HG03378 (cell line): Measurements from ENCODE around the gene ADAMTS7.
"Not testable (repeated sequence)": the region's sequence is repeated elsewhere in the genome, so short reads cannot be mapped to it uniquely, and the experiment has no call there.

Experiments
- ATAC-seq: cut with Tn5 transposase; IDR thresholded peaks from one replicate; pipeline ENCODE4 v1.9.1; 2021; ENCODE audit warnings: mild to moderate bottlenecking, moderate library complexity; ENCODE audit not compliant: unreplicated experiment

The ADAMTS7 gene

GRCh38 chr15:78830514-78831228 lies 19.4 kb upstream of the ADAMTS7 start:
- no peak for ATAC-seq

DNA sequence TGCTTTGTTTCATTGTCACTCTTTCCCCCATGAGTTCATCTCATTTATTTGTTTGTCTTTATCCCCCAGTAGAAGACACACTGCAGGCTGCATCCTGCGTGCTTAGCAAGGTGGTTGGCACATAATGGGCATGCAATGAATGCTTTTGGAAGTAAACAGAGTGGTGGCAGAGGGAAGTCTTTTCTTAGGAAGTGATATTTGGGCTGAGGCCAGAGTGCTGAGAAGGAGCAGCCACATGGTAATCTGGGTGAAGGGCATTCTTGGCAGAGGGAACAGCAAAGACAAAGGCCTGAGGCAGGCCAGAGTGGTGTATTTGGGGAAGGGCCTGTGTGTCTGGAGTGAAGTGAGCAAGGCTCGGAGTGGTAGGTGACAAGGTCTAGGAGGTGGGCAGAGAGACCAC lies 17.7 kb upstream of the ADAMTS7 start:
- ATAC-seq = no peak

- ATAC-seq = no peak
These were observed 11.2 kb upstream of the ADAMTS7 start for GRCh38 chr15:78822514-78822913.

DNA sequence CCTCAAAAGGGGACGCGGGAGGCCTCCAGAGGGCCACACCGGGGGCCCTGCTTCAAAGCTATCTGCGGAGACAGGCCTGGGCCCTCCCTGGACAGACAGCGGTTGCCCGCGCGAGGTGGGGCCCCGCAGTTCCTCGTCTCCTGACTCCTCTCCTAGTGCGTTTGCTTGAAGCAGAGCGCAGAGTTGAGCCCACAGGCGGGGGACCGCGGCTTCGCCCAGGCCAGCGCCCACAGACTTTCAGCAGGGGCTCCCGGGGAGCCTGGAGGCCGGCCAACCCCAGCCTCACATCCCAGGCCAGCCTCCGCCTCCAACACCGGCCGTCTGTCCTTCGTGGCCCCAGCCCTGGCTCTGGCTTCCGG lies 540 bp upstream of the ADAMTS7 start:
- ATAC-seq = no peak

- ATAC-seq = no peak
These were observed 721 bp downstream of the ADAMTS7 start for GRCh38 chr15:78810362-78811123.

DNA sequence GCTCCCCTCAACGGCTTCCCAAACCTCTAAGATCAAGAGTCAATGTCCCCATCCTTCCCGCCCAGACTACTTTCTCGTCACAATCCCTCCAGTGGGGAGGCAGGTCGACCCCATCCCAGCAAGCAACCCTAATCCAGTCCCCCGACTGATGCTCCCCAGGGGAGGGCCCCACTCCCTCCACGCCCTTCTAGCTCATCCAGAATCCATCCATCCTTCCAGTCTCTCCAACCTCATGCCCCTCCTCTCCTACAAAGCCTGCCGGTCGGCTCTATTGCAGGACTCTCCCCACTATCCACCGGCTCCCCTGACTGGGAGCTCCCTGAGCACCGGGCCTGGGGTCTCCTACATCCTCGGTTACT lies 1.3 kb downstream of the ADAMTS7 start:
- ATAC-seq = no peak

GRCh38 chr15:78808550-78808949 lies 2.7 kb downstream of the ADAMTS7 start:
- ATAC-seq = no peak

DNA sequence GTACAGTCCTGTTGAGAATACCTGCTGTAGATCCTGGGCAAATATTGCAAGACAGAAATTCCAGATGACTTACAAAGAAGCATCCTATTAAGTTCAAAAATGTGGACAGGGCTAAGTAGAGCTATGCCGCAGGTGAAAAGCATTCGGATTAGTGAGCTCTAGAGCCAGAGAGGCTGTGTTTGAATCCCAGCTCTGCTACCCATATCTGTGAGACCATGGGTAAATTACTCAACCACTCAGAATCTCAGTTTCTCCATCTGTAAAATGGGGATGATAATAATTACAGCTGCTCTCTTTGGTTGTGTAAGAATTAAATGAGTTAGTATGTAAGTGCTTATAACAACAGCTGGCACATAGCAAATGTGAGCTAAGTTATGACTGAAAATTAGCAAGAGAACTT lies 3.9 kb downstream of the ADAMTS7 start:
- ATAC-seq = no peak

- ATAC-seq = no peak
These were observed 6.9 kb downstream of the ADAMTS7 start for GRCh38 chr15:78804391-78804792.

DNA sequence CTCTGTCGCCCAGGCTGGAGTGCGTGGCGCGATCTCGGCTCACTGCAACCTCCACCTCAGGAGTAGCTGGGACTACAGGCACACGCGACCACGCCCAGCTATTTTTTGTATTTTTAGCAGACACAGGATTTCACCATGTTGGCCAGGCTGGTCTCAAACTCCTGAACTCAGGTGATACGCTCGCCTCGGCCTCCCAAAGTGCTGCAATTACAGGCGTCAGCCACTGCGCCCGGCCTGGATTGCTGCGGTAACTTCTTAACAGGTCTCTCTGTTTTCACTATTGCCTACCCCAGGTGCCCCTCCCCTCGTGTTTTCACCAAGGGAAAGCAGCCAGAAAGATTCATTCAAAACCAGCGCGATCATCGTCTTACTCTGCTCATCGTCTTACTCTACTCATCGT lies 10.5 kb downstream of the ADAMTS7 start:
- no peak for ATAC-seq

- ATAC-seq = no peak
These were observed 11.1 kb downstream of the ADAMTS7 start for GRCh38 chr15:78800189-78800588.

DNA sequence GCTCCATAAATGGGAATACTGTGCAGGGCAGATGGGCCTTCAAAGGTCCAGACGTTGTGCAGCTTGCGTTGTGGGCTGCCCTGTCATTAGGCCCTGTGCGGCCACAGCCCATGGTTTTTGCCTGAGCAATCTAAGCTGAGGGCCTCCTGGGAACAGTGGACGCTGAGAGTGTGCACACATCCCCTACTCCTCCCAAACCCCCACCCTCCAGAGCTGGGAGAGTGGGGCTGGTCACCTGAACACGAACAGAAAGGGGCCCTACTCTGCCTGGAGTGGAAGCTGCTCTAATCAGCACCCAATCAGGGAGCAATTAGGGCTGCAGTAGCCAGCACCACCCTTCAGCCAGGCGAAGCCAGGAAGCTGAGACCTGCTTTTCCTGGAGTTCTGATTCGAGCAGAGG lies 12.2 kb downstream of the ADAMTS7 start:
- not testable (repeated sequence) for ATAC-seq

GRCh38 chr15:78798355-78798754 lies 12.9 kb downstream of the ADAMTS7 start:
- ATAC-seq = not testable (repeated sequence)

DNA sequence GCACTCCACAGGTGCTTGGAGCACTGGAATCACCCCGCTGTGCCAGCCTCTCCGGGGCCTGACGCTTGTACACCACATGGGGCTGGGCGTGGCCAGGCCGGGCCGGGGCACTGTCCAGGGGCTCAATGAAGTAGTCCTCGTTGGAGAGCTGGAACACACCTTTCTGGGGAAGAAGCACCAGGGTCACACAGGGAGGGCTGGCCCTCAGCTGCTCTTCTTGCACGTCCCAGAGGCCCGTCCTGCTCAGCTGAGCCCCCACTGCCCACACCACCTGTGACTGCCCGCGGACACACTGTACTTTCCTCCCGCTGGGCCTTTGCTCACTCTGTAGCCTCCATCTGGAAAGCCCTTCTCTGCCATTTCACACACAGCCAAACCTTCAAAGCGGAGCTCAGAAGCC lies 13.3 kb downstream of the ADAMTS7 start:
- ATAC-seq = no peak

DNA sequence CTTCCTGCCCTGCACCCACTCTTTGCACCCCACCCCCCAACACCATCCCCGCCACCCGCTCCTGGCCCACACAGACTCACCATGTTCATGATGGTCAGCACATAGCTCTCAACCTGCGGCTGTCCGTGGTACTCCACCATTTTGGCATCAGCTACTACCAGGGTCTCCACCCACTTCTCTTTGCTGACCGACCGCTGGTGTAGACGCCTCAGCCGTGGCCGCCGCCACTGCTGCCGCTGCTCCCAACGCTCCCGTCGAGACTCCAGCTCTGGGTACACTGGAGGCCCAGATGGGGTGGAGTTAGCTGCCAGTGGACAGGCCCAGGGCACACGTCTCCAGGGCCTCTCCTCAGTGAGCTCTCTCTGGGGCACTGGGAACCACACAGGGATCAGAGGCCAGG lies 14.8 kb downstream of the ADAMTS7 start:
- no peak for ATAC-seq

GRCh38 chr15:78795043-78795442 lies 16.2 kb downstream of the ADAMTS7 start:
- ATAC-seq = no peak

- ATAC-seq = not testable (repeated sequence)
These were observed 16.8 kb downstream of the ADAMTS7 start for GRCh38 chr15:78794446-78794845.

- no peak for ATAC-seq
These were observed 19.9 kb downstream of the ADAMTS7 start for GRCh38 chr15:78791357-78791756.

DNA sequence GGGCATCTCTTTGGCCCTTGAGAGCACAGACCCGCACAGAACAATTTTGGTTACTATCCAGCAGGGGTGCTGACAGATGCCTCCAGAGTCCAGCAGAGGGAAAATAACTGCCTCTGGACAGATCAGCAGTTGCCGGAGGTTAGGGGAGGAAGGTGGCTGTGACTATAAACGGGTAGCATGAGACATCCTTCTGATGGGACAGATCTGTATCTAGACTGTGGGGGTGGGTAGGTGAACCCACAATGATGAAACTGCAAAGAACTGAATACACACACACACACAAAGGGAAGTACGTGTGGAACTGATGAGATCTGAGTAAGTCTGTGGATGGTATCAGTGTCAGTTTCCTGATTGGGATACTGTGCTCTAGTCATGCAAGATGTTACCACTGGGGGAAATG lies 21.2 kb downstream of the ADAMTS7 start:
- ATAC-seq = no peak

DNA sequence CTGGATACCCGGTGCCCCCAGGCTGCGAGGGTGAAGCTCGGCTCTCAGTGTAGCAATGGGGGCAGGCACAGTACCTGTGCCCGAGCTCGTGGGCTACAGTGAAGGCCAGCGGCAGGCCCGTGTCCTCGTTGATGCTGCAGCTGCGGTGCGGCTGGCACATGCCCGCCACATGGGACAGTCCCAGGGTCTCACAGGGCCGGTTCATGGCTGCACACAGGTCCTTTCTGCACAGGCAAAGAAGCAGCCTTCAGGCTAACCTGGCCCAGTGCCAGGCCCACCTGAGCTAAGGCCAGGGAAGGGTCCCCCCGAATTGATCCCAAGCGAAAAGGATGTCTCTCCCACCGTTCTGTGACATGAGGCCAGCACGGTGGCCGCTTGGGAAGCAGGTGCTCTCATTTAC lies 21.6 kb downstream of the ADAMTS7 start:
- no peak for ATAC-seq

- no peak for ATAC-seq
These were observed 23.1 kb downstream of the ADAMTS7 start for GRCh38 chr15:78788016-78788660.

GRCh38 chr15:78782402-78782801 lies 28.9 kb downstream of the ADAMTS7 start:
- ATAC-seq = not testable (repeated sequence)
